Fibroblast of skin of right quadriceps (primary cell): Measurements from ENCODE around the gene MRPL14.

Experiments
- DNase-seq: peaks from one replicate; pipeline ENCODE4 v3.0.0-alpha.2; 2013

The MRPL14 gene

DNA sequence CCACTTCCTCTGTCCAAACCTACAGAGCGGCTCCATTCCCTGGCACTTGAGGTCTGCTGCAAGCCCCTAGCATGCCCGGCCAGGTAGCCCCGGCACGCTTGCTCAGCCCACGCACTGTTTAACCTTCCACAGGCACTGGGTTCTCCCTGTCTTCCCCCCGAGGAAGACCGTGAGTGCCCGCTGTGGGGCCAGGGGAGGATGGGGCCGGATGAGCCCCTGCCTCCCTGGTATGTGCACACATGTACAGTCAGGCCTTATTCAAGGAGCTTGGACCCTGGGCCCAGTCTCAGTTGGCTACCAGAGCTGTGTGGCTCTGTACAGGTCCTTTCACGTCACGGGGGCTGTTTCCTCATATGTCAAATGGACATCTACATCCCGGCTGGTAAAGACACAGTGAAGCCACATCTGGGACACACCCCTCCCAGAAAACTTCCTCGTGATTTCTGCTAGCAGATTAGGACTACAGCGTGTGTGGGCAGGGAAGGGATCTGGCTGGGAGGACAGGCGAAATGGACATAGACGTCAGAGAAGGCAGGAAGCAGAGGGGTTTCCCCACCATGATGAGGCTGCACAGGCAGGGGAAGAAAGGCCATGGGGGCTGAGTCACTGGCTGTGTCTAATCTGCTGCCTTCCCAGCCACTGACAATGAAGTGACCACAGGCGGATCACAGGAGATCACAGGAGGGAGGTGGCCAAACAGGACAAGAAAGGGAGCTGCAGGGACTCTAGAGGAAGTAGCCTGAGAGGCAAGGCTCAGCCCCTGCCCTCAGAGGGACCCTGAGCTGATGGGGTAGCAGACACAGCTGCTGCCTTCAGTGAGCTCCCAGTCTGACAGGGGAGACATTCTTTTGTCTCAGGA lies 62.9 kb downstream of the MRPL14 start:
- peak; percentile 89 for DNase-seq

- DNase-seq: no peak
Measured at GRCh38 chr6:44063561-44064059, 63.6 kb downstream of the MRPL14 start.
